Fibroblast of skin of left biceps (primary cell): ENCODE results near the gene IL21R.

Experiments used
- DNase-seq, 2 experiments: peaks; one replicate each; pipeline ENCODE4 v3.0.0-alpha.2; 2013; ENCODE audit warnings: low read depth in 2 of 2

IL21R gene

DNA sequence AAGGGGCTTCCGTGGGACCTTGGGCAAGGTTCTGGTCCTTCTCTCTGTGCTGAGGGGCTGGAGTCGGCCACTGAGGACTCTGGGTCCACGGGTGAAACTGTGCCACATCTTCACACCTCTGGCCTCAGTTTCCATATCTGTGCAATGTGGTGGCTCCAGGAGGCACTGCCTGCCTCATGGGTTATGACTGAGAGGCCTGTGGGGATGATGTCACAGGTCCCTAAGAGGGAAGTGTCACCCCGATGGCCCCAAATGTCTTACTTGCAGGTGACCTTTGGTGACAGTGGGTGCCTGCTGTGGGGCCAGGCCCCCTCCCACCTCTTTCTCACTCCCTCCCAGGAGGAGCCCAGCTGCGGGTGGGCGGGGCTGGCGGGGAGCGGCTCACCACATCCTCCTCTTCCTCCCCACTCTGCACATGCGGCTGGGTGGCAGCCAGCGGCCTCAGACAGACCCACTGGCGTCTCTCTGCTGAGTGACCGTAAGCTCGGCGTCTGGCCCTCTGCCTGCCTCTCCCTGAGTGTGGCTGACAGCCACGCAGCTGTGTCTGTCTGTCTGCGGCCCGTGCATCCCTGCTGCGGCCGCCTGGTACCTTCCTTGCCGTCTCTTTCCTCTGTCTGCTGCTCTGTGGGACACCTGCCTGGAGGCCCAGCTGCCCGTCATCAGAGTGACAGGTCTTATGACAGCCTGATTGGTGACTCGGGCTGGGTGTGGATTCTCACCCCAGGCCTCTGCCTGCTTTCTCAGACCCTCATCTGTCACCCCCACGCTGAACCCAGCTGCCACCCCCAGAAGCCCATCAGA is at the start of gene IL21R:
IL21R (plus strand) TSS at position 407 of the 801 bp plus-strand sequence. CDS start 27,898 bp downstream, outside the sequence.
- no peak for DNase-seq

DNA sequence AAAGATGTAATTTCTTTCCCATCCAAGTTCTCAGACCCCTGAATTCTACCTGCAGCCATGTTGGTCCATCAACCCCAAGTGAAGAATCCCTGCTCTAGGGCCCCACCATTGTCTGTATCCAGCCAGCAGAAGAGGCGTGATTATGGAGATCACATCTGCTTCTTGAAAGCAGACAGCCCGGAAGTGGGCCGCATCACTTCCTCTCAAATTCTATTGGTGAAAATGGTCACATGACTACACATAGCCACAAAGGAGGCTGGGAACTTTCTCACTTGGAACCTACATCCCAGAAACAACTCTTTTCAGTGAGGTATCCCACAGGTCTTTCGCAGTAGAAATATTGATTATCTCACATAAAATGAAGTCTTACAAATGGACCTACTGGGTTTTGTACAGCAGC is 48.1 kb upstream of the IL21R start:
- no peak for DNase-seq

- DNase-seq, result no peak
These were observed 46.4 kb upstream of the IL21R start for GRCh38 chr16:27355610-27356009.

DNA sequence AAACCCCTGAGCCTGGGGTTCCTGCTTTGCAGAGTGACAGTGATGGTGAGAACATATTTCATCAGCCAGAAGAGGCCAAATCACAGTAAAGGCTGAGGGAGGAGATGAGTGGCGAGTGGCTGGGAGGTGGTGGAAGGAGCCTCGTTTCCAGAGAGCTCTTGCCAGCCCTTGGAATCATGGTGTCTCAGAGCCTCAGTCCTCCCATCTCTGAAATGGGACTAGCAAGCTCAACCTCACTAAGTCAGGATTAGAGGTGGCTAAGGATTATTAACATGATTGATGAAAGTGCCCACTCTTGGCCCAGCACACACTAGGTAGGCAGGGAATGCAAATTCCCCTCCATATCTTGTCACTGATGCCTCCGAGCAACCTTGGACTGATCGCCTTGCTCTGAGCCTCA is 45.2 kb upstream of the IL21R start:
- DNase-seq, result no peak

DNA sequence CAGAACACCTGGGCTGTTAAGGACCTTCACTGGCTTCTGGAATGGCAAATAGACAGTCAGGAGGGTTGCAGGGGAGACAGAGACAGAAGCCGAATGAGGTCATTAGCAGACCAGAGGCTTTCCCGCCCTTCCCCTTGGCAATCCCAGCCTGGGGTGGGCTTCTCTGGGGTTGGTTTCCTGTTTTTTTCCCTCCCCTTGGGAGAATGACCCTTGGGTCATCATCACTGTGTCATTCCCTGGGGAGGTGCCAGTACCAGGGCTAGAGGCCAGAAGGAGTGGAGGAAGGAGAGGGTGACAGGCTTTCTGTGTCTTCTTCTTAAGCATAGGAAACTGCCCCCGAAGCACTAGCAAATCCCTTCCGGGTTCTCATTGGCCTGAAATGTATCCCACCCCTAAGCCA is 42.9 kb upstream of the IL21R start:
- no peak for DNase-seq

GRCh38 chr16:27359615-27360014 is 42.4 kb upstream of the IL21R start:
- DNase-seq, result no peak

DNA sequence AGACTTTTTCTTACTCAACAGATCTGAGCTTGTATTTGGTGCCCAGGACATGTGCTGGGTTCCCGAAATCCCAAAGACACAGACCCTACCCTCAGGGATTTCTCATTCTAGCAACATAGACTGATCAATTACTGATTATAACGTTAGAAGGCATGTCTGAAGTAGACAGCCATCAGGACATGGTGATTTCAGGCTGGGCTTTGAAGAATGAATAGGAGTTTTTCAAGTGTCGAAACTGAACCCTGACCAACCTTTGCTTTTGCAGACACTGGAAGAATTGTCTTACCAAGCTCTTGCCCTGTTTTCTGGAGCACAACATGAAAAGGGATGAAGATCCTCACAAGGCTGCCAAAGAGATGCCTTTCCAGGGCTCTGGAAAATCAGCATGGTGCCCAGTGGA is 40.0 kb upstream of the IL21R start:
- DNase-seq, result no peak

- DNase-seq, result no peak
These were observed 39.3 kb upstream of the IL21R start for GRCh38 chr16:27362570-27363245.

GRCh38 chr16:27363246-27363632 is 38.7 kb upstream of the IL21R start:
- no peak for DNase-seq

GRCh38 chr16:27363797-27364196 is 38.2 kb upstream of the IL21R start:
- no peak for DNase-seq

DNA sequence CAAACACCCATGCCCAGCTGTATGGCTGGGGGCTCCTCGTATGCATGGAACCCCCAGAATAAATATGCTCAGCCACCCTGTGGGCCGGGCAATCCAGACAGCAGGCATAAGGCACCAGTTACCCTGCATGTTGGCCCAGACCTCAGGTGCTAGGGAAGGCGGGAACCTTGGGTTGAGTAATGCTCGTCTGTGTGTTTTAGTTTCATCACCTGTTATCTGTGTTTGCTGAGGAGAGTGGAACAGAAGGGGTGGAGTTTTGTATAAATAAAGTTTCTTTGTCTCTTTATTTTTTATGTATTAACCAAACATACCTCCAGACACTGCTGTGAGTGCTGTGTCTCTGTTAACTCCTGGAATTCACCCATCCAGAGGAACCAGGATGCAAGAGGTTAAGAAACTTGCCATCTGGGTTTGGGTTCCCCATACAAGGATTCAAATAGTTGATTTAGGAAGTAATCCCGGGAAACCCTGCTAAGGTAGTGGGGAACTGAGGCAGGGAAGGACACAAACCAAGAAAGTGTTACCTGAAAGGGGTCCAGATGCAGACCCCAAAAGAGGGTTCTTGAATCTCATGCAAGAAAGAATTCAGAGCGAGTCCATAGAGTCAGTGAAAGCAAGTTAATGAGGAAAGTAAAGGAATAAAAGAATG is 37.4 kb upstream of the IL21R start:
- no peak for DNase-seq

DNA sequence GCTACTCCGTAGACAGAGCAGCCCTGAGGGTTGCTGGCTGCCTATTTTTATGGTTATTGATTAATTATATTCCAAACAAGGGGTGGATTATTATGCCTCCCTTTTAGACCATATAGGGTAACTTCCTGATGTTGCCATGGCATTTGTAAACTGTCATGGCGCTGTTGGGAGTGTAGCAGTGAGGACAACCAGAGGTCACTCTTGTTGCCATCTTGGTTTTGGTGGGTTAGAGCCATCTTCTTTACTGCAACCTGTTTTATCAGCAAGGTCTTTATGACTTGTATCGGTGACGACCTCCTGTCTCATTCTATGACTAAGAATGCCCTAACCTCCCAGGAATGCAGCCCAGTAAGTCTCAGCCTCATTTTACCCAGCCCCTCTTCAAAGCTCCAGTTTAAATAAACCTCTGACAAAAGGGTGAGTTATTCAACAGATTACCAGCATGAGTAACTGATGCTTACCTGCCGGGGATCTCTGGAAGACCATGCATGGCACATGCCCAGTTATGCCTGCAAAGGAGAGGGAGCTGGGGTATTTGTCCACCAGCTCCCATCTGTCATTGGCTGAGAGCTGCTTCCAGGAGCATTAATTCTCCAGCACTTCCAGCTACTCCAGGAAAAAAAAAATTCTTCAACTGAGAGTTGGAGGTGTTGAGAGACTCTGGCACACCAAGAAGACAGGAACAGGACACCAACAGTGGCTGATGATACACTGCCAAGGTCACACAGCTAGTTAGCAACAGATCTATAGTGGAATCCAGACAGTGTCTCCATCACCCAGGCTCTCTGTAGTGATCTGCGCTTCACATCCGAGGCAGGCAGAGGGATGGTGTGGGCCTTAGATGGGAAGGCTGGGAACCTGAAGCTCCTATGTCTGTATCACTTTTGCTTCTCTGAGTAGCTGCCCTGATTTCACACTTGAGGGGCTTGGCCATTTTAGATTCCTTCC is 36.6 kb upstream of the IL21R start:
- DNase-seq, result no peak

DNA sequence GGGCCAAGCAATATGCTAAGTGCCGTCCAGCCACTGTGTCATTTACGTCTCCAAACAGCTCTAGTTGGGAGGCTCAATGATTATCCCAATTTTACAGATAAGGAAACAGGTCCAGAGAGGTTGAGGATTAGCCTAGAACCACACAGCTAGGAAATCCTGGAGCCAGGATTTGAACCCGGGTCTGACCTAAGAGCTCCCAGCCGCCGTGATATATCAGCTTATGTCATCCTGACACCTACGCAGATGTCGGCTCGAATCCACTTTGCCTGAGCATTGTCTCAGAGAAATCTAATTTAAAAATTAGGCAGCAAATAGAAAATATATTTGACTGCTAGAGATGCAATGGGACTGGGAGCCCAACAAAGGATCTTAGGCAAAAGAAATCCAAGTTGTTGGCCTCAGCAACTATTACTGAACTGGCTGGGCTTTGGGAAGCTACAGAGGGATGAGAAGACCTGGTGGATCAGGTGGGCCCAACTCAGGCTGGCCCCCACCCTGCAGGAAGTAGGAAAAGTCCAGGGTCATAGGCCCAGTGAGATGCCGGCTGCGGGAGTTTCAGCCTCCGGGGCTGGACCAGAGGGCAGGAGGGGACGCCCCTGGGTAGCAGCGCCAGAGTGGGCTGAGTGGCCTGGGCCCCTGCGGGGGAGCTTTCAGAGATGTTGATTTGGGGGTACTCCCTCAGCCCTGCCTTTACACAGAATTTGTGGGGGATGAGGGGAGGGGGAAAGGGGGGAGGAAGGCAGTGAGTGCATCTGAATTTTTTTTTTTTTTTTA is 35.1 kb upstream of the IL21R start:
- no peak for DNase-seq

GRCh38 chr16:27367461-27368357 is 34.3 kb upstream of the IL21R start:
- DNase-seq, result peak in 1 of 2 experiments; percentile 26

DNA sequence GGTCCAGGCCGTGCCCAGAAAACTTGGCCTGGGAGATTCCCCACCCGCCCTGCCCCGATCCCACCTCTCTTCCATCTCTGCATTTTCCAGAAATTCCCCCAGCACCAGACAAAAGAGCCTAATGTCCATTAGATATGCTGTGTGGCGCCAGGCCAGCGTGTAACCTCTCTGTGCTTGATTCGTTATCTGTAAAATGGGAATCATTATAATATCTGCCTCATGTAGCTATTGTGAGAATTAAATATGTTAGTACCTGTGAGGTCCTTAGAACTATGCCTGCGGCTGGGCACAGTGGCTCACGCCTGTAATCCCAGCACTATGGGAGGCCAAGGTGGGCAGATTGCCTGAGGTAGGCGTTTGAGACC is 33.6 kb upstream of the IL21R start:
- no peak for DNase-seq

DNA sequence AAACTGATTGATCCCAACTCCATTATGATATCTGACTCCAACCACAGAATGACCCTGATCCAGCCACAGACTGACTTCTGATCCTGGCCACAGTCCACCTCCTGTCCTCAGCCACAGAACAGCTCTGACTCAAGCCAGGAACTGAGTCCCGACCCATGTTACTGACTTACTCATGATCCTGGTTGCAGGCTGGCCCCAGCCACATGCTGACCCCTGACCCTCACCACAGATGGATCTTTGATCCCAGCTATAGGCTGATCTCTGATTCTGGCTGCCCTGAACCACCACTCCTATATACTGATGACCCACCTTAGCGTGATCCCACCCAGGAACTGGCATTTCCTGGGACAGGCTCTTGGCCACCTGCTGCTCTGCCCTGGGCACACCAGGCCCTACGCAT is 32.2 kb upstream of the IL21R start:
- DNase-seq, result no peak

- no peak for DNase-seq
These were observed 31.7 kb upstream of the IL21R start for GRCh38 chr16:27370318-27370717.

DNA sequence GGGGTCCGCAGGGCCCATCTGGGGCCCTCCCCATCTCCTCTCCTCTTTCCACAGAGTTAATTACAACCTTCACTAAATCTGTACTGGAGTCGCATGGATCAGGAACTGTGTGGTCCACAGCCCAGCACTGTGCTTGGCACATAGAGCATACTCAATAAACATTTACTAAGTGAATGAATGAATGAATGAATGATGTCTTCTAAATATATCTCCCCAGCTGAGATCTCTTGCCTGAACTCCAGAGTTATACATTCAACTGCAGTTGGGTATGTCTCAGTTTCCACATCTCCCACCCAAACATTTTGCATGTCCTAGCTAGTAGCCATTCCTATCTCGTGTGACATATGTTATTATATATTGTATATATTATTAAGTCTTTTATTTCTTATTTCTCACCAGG is 28.7 kb upstream of the IL21R start:
- no peak for DNase-seq

- DNase-seq, result no peak
These were observed 27.7 kb upstream of the IL21R start for GRCh38 chr16:27374221-27374803.
